ENCODE results near the gene PARVB.

PARVB gene

GRCh38 chr22:44137415-44137814 is 113.3 kb downstream of the PARVB start:
- no peak for DNase-seq

DNA sequence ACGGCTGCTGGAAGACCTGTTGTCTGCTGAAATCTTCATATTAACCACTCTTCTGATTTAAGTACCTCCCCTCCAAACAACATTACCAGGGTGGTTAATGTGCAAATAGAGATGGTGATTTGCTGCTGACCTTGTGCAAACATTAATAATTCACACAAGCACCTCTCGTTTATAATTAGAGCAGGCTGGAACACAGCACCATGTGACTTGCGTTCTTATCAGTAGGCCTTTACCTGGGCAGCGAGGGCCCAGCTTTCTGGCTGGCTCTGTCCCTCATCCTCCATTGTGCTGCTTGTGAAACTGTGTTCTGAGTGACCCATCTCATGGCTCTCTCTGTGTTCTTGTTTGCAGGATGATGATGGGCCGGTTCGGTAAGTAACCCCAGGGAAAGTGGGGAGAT is 115.7 kb downstream of the PARVB start:
- DNase-seq: peak; percentile 82

GRCh38 chr22:44142421-44143104 is 118.5 kb downstream of the PARVB start:
- DNase-seq: no peak

GRCh38 chr22:44143105-44143474 is 119.0 kb downstream of the PARVB start:
- DNase-seq: peak; percentile 73

DNA sequence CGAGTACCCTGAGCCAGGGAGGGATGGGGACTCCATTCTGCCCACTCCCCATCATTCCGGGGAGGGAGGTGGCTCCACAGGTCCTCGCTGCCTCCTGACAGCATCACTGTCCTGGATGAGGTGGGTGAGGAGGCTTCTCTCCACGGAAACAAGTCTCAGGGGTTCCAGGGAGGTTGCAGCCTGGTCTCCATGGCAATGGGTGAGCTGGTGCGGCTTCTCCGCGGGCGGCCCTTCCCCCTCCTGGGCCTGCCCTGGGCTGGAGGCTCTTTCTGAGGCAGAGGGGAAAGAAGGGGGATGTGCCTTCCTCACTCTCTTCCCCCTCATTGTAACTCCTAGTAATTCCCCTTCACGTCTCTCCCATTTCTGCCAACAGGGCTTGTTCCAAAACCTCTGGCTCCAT is 119.5 kb downstream of the PARVB start:
- DNase-seq: no peak

DNA sequence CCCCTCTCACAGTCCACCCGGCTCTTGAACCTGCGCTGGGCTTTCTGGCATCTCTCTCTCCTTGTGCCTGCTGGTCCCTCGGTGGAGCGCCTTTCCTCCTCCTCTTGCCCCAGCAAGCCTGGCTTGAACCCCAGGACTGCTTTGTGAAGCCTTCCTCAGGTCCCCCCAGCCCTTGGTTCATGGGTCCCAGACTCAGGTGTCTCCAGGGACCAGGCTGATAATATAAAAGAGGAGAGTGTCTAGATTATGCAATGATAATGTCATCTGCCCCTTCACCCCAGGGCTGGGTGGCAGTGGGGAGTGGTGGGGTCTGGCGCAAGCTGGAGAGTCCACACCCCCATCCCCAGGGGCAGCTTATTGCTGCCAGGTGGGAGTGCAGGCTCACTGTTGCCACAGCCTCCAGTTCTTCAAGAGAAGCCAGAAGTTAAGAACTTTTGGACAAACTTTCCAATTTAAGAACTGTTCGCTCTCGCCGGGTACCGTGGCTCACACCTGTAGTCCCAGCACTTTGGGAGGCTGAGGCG is 120.0 kb downstream of the PARVB start:
- DNase-seq: no peak

- no peak for DNase-seq
Measured at GRCh38 chr22:44145544-44145943, 121.4 kb downstream of the PARVB start.

- DNase-seq: no peak
Measured at GRCh38 chr22:44146088-44146861, 122.2 kb downstream of the PARVB start.

DNA sequence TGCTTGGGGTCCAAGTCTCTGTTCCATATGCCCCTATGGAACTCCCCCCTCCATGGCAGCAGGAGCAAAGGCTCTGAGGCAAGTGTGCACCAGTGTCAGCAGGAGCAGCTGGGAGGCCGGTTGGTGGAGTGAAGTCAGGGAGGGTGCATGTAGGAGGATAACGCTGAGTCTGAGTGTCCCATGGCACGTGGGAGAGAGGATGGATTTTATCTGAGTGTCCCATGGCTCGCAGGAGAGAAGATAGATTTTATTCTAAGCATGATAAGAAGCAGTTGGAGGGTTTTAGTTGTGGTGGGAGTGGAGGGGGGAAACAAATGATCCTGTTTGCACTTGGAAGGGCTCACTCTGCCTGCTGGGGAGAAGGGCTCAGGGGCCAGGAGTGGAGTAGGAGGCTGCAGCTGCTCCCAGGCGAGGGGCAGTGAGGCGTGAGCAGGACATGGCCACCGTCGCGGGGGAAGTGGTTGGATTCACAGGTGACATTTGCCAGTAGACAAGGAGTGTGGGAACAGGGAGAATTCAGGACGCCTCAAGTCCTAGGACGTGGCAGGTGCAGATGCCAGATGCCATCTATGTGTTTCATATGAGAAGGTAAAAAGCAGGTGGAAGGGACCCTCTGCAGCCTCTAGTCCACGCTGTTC is 123.0 kb downstream of the PARVB start:
- DNase-seq: no peak

- DNase-seq: no peak
Measured at GRCh38 chr22:44147821-44148574, 123.9 kb downstream of the PARVB start.

DNA sequence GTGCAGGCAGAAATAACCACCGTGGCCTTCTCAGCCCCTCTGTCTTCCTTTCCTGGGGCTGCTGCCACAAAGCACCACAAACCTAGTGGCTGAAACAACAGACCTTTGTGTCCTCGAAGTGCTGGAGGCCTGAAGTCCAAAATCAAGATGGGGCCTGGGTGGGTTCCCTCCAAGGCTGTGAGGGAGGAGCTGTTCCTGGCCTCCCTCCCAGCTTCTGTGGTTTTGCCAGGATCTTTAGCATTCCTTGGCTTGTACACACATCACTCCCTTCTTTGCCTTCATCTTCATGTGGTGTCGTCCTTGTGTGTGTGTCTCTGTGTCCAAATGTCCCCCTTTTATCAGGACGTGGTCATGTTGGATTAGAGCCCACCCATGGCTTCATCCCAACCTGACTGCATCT is 127.6 kb downstream of the PARVB start:
- DNase-seq: no peak

DNA sequence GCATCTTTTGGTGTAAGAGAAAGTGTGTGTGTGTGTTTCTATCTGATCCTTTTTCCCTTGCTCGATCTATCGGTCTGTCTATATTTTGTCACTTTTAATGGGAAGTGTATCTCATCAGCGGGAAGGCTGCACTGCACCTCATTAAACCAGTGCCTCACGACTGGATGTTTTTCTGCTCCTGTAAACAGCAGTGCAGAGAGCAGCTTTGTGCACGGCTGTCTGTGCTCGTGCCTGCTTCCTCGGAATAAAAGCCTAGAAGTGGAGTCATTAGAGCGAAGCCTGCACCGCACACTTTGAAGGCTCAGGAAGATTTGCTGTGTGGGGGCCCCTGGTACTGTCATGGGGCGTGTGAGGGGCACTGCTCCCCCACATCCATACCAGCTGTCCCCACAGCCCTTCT is 129.6 kb downstream of the PARVB start:
- DNase-seq: no peak

DNA sequence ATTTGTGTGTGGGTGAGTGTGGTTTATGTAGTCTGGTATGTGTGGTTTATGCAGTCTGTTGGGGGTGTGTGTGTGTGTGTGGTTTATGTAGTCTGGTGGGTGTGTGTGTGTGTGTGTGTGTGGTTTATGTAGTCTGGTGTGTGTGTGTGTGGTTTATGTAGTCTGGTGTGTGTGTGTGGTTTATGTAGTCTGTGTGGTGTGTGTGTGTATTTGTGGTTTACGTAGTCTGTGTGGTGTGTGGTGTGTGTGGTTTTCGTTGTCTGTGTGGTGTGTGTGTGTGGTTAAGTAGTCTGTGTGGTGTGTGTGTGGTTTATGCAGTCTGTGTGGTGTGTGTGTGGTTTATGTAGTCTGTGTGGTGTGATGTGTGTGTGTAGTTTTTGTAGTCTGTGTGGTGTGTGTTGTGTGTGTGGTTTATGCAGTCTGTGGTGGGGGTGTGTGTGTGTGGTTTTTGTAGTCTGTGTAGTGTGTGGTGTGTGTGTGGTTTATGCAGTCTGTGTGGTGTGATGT is 130.4 kb downstream of the PARVB start:
- DNase-seq: no peak

DNA sequence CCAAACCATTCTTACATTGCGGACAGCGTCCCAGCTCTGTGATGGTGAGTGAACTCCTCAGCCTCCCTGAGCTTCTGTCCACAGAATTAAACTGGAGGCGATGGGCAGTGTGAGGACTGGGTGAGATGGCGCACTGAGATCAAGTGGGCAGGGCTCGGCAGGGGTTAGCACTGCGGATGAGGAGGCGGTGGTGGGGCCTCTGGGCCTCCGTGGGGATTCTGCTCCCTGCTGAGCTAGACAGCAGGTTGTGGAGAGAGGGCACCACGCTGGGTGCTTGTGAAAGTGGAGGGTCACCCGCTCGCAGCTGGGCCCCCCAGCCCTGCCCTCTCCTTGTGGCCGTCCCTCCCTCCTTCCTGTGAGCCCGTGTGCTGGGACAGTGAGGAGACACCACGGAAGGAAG is 131.0 kb downstream of the PARVB start:
- DNase-seq: no peak

DNA sequence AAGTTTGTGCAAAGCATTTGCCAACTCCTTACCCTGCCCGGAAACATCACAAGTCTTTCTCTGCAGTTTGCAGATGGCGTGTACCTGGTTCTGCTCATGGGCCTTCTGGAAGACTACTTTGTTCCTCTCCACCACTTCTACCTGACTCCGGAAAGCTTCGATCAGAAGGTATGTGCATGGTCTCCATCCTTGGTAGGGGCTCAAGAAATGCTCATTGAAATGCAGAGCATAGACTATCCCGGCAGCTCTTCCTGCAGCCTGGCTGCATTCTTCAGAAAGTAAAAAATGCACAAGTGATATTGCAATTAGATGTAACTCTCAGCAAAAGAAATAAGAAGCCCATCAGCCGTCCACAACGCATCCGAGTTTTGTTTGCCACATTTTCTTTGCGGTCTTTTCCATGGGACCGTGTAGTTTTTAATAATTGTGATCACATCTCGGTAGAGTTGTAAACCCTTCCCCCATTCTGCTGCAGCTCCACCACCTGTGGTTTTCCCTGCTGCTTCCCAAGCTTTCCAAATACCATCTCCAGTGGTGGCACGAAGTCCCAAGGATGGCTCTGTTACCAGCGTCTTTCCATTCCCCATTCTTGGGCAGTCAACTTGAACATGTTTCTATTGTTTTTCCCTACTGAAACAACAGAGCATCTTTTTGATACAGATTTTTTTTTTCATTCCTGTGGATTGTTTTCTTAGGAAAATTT is 134.0 kb downstream of the PARVB start:
- DNase-seq: no peak

GRCh38 chr22:44158816-44159215 is 134.7 kb downstream of the PARVB start:
- no peak for DNase-seq

GRCh38 chr22:44159221-44159620 is 135.1 kb downstream of the PARVB start:
- no peak for DNase-seq

DNA sequence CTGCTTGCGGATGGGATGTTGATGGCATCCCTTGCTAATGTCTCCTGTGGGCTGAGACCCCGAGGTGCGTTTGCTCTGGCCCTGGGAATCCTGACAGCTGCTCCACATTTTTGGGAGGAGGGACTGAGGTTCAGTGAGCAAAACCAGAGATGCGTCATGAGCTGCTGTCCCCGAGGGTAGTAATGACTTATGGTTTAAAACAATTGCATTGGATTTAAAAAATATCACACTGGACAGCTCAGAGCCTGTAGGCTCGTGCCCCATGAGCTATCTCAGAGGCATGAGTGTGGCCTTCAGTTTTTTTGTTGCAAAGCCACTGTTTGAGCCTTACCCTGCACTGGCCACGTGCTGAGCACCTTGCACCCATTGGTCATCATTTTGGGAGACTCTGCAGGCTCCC is 135.7 kb downstream of the PARVB start:
- no peak for DNase-seq

- no peak for DNase-seq
Measured at GRCh38 chr22:44160421-44160820, 136.3 kb downstream of the PARVB start.

DNA sequence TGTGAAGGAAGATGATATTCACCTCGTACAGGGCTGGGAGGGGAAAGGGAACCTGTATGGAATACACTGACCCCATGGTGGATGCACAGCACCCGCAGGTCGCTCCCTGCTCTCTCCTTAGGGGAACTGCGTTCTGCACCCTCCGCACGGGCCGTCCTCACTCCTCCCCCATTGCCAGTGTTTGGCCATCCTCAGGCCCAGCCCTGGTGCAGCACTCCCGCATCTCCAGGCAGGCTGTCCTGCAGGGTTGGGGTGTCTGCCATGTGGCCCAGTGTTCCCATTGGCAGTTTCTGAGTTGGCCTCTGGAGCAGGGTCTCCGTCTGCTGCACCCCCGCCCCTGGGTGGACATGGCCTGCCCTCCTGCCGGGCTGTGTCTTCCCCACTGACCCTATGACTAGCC is 137.6 kb downstream of the PARVB start:
- DNase-seq: no peak

DNA sequence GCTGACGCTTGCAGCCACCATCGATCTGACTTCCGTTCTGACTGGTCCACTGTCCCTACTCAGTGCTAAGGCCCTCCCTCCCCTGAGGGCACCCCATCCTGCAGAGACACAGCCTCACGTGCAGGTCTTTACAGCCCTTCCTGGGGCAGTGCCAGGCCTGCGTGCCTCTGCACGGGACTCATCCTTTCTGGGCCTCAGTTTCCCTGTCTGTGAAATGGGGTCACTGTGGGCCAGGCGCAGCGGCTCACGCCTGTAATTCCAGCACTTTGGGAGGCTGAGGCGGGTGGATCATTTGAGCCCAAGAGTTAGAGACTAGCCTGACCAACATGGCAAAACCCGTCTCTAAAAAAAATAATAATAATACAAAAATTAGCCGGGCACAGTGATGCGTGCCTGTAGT is 138.9 kb downstream of the PARVB start:
- DNase-seq: no peak

DNA sequence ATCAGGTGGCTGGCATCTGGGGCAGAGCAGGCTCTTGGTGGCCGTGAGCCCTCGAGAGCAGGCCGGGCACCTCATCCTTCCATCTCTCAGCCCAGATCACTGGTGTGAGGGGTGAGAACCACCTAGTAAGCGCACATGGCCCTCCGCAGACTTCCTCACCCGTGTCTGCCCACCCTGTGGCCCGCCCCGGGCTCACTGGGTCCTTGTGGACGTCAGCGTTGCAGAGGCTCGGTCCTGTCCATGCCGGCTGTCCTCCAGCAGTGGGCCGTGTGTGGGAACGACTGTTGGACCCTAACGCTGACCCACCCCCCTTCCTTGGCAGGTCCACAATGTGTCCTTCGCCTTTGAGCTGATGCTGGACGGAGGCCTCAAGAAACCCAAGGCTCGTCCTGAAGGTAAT is 139.4 kb downstream of the PARVB start:
- no peak for DNase-seq

Data from NCI-H2029 treated with DMSO at 0.1 percent for 48 hours (cell line).